ENCODE data around the gene PSMG1.

DNA sequence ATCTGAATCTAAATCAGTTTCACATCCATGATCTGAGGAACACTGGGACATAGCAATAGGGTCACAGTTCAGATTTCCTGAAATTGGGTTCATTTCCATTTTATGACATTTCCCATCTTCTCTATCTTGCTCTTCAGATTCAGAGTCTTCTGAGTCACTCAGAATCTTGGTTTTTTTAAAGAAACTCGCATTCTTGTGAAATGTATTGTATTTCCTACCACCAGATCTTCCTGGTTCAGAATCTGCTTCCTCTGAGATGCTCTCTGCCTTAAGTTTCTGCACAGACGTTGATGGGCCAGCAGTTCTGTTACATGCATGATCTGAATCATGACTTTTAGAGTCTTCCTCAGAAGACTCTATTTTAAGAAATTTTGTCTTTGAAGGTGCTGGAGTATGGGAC is 15.5 kb upstream of the PSMG1 start:
- TF ChIP-seq, protein P1, sequence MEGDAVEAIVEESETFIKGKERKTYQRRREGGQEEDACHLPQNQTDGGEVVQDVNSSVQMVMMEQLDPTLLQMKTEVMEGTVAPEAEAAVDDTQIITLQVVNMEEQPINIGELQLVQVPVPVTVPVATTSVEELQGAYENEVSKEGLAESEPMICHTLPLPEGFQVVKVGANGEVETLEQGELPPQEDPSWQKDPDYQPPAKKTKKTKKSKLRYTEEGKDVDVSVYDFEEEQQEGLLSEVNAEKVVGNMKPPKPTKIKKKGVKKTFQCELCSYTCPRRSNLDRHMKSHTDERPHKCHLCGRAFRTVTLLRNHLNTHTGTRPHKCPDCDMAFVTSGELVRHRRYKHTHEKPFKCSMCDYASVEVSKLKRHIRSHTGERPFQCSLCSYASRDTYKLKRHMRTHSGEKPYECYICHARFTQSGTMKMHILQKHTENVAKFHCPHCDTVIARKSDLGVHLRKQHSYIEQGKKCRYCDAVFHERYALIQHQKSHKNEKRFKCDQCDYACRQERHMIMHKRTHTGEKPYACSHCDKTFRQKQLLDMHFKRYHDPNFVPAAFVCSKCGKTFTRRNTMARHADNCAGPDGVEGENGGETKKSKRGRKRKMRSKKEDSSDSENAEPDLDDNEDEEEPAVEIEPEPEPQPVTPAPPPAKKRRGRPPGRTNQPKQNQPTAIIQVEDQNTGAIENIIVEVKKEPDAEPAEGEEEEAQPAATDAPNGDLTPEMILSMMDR (IDR thresholded peaks at IDR 0.05) = no peak
- TF ChIP-seq ZFX (IDR thresholded peaks at IDR 0.05; ENCODE audit: borderline replicate concordance) = no peak

All from 22Rv1 (cell line).